GM12801 (cell line): Measurements from ENCODE around the gene JPT1.

Experiments used
- TF ChIP-seq, protein P1 (sequence below): IDR thresholded peaks from one replicate; pipeline ENCODE4 v1.5.1; 2011; ENCODE audit warnings: control low read depth; ENCODE audit not compliant: insufficient read length; ENCODE audit errors: extremely low read depth

The JPT1 gene, protein sequence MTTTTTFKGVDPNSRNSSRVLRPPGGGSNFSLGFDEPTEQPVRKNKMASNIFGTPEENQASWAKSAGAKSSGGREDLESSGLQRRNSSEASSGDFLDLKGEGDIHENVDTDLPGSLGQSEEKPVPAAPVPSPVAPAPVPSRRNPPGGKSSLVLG

DNA sequence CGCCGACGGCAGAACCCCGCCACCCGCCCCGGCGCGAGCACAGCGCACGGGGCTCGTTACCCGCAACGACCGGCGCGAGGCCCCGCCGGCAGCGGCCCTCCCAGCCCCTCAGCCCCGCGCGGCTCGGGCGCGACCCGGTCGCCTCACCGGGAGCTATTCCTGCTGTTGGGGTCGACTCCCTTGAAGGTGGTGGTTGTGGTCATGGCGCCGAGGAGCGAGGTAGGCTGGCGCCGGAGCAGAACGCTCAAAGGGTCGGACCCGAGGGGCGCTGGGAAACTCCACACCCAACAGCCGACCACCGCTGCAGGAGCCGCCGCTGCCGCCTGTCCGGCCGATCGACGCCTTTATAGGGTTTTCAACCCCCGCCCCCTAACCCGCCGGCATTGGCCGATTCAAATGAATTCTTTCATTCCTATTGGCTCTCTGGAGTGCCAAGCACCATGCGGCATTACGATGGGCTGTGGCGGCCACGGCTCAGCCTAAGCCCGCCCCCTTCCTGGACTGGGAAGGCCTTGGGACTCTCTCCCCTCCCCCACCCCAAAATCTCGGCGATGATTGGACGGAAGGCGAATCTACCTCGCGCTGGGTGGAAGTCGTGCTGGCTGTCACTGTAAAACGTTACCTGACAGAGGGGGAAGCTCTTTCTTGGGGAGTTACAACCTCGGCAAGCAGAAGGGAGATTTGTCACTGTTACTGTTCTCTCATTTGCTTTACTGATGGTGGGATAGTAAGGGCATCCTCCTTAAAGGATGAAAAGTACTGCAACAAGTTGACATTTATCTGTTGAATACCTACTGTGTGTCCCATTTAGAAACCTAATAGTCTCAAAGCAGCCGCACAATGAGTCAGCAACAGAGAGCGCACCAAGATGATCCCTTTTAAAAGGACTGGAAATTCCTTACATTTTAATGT is at the start of gene JPT1:
Gene JPT1, minus strand, starts transcription at position 318 of the 912 bp plus-strand sequence. Its CDS starts 115 bp downstream, at position 203.
- TF ChIP-seq, protein P1, sequence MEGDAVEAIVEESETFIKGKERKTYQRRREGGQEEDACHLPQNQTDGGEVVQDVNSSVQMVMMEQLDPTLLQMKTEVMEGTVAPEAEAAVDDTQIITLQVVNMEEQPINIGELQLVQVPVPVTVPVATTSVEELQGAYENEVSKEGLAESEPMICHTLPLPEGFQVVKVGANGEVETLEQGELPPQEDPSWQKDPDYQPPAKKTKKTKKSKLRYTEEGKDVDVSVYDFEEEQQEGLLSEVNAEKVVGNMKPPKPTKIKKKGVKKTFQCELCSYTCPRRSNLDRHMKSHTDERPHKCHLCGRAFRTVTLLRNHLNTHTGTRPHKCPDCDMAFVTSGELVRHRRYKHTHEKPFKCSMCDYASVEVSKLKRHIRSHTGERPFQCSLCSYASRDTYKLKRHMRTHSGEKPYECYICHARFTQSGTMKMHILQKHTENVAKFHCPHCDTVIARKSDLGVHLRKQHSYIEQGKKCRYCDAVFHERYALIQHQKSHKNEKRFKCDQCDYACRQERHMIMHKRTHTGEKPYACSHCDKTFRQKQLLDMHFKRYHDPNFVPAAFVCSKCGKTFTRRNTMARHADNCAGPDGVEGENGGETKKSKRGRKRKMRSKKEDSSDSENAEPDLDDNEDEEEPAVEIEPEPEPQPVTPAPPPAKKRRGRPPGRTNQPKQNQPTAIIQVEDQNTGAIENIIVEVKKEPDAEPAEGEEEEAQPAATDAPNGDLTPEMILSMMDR = no peak

DNA sequence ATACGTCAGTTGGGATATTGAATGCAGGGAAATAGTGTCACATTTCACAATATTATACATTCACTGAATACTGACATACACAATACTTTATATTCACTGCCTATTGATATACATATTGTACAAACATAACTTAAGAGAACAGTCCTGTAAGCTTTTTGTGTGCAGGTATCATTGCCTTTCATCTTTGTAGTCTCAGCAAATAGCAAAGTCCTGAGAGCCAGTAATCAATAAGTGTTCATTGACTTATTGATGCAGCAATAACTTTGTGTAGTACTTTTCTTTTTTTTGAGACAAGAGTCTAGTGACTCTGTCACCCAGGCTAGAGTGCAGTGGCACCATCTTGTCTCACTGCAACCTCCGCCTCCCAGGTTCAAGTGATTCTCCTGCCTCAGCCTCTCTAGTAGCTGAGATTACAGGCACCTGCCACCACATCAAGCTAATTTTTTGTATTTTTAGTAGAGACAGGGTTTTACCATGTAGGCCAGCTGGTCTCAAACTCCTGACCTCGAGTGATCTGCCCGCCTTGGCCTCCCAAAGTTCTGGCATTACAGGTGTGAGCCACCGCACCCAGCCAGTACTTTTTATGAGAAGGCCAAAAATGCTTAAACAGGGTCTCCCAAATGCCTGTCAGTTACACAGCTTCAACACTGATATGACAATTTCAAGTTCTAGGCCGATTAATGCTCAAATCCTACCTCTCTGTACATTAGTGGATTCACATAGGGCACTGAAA is 45.7 kb upstream of the JPT1 start:
- TF ChIP-seq, protein P1 = no peak

DNA sequence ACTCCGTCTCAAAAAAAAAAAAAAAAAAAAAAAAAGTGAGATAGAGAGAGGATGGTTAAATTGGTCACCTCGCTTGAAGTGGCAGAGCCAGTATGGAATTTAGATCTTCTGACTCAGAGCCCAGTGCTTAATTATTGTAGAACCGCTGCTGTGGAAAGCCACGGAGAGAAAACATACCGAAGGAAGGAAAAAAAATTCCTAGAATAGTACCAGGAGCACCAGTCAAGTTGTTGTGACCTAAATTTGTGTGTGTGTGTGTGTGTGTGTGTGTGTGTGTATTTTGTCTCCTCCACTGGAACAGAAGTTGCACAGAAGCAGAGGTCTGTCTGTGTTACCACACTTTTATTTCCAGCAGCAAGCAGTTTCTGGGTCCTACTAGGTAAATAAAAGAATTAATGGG is 40.6 kb upstream of the JPT1 start:
- TF ChIP-seq, protein P1 = no peak

DNA sequence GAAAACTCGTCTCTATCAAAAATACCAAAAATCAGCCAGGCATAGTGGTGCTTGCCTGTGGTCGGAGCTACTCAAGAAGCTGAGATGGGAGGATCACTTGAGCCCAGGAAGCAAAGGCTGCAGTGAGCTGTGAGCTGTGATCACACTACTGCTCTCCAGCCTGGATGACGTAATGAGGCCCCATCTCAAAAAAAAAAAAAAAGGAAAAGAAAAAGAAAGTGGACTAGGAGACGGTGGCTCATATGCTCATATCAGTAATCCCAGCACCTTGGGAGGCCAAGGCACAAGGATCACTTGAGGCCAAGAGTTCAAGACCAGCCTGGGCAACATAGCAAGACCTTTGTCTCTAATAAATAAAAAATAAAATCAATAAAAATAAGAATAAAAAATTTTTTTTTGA is 37.3 kb upstream of the JPT1 start:
- TF ChIP-seq, protein P1 = no peak

DNA sequence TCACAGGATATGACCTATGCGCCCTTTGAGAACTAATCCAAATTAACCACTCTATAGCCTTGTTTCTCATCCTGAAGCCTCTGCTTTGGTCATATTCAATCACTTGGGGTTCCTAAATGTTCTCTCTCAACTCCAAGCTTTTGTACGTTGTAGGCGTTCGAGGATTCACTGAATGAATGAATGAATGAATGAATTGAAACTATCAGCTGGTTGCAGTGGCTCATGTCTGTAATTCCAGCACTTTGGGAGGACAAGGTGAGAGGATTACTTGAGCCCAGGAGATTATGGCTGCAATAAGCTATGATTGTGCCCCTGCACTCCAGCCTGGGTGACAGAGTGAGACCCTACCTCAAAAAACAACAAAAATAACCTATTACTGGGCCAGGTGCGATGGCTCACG is 34.3 kb upstream of the JPT1 start:
- TF ChIP-seq, protein P1 = no peak

DNA sequence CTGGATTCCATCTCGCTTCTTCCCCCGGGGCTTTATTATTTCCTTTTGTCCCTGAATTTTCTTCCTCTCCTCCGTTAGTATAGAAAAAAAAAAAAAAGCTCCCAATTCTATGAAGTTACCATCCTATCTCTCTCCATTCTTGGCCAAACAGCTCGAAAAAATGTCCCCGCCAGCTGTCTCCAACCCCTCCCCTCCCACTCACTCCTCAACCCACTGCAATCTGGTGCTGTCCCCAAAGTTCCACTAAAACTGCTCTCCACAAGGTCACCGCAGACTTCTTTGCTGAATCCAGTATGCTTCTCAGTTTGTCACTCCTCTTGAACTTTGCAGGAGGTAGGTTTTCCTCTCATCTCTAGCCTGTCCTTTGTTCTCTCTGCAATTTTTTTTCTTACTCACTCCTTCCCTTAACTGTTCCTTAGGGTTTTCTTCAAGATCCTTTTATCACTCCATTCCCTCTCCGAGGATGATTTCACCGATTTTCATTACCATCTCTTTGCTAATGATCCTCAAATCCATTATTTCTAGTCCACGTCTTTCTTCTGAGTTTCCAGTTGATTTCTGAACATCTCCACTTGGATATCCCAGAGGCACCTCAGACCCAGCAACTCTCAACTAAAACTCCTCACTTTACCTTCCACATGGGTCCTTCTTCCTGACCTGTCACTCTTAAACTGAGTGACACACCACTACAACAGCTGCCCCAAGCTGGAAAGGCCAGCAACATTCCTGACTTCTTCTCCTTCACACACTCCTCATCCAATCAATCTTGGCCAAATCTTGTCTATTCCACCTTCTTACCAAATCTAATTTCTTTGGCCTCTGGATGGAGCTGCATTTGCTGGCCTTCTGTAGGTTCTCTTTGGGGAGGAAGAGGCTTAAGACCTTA is 29.9 kb upstream of the JPT1 start:
- TF ChIP-seq, protein P1 = no peak
